EH (cell line): ENCODE results near the gene PLA2G2A.
A peak's percentile ranks its signal among the peaks of the same experiment; 100 is the strongest.
"Not testable (repeated sequence)": the region's sequence is repeated elsewhere in the genome, so short reads cannot be mapped to it uniquely, and the experiment has no call there.

ENCODE experiments used
- DNase-seq: peaks from one replicate; pipeline ENCODE4 v3.0.0-alpha.2; 2015; ENCODE audit warnings: low read depth

The PLA2G2A gene

GRCh38 chr1:19979494-19979977, at the start of gene PLA2G2A:
PLA2G2A (minus strand) TSS chr1:19979618; CDS start chr1:19978773, 845 bp downstream.
- no peak for DNase-seq

DNA sequence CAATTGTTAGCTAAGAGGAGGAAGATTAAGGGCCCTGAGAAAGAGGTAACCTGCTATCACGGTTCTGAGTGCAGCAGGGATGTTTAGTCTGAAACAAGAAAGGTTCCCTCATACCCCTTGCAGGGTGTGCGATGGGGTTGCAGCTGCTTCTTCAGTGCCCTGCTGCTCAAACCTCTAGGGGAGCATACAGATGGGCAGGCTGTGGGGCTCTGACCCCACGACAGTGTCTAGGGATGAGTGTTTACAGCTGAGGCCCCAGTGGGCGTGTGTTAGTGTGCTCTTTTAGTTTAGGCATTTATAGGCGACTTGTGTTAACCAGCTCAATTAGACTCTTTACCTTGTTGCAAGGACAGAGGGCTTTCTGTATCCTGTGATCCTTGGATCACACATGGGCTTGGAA, 49.3 kb upstream of the PLA2G2A start:
- no peak for DNase-seq

- DNase-seq: no peak
Observed at GRCh38 chr1:20028125-20028524, 48.7 kb upstream of the PLA2G2A start.

DNA sequence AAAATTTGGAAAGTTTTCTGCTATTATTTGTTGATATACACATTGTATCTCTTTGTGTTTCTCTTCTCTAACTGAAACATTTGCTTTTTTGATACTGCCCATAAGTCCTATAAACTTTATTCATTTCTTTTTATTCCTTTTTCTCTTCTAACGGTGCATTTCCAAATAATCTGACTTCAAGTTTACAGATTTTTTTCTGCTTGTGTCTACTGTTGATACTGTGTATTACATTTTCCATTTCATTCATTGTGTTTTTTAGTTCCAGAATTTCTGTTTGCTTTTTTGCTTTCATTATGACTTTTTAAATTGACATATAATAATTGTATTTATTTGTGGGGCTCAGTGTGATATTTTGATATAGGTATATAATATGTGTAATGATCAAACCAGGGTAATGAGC, 38.3 kb upstream of the PLA2G2A start:
- no peak for DNase-seq

- no peak for DNase-seq
Observed at GRCh38 chr1:20014153-20014552, 34.7 kb upstream of the PLA2G2A start.

GRCh38 chr1:20010016-20010415, 30.6 kb upstream of the PLA2G2A start:
- DNase-seq: no peak

DNA sequence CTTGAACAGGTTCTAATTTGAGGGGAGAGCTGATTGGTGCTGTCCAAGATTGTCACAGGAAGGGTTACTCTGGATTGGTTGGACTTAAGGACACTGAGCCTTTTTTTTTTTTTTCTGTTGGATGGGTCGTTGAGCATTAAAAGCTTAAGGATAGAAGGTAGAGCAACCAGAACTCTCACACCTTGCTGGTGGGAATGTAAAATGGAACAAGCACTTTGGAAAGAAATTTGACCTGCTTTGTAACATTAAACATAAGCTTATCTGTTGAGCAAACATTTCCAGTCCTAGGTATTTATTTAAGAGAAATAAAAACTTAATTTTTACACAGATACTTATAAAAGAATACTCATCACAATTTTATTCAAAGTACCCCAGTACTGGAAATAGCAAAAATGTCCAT, 29.8 kb upstream of the PLA2G2A start:
- DNase-seq: no peak

- peak; percentile 8 for DNase-seq
Observed at GRCh38 chr1:20008391-20008841, 29.0 kb upstream of the PLA2G2A start.

GRCh38 chr1:19998823-19999222, 19.4 kb upstream of the PLA2G2A start:
- peak; percentile 4 for DNase-seq

DNA sequence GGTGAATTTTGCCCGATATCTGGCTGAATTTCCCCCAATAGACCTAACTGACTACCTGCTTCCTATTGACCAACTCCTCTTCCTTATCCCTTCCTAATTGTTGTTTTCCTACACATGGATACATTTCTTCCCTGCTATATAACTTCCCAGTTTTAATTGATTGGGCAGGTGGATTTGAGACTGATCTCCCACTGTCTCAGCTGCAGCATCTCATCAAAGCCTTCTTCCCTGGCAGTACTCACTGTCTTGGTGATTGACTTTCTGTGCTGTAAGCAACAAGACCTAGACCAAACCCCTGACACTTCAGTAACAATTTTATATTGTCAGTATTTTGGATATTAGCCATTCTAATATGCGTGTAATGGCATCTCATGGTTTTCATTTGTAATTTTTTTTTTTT, 11.3 kb upstream of the PLA2G2A start:
- no peak for DNase-seq

- not testable (repeated sequence) for DNase-seq
Observed at GRCh38 chr1:19990182-19990582, 10.8 kb upstream of the PLA2G2A start.

DNA sequence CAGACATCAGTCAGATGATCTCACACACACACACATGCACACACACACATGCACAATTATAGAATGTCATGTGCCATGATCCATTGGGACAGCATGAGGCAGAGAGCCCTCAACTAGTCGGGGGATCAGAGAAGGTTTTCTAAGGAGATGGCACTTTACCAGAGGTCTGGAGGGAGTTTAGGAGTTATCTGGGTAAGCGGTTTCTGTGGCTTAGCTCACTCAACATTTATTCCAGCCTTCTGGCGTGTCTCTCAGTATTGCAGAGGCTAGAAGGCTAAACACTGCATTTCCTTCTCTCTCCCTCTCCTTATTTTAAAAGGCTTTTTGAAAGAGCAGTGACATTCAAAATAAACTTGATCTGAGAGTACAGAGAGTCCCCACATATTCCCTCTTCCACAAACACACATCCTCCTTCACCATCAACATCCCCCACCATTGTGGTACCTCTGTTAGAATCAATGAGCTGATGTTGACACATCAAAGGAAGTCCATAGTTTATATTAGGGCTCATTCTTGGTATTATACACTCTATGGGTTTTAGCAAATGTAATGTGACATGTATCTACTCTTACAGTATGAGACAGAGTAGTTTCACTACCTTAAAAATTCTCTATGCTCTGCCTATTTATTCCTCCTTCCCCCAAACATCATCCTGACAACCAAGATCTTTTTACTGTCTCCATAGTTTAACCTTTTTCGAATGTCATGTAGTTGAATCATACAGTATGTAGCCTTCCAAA, 9.0 kb upstream of the PLA2G2A start:
- DNase-seq: no peak

DNA sequence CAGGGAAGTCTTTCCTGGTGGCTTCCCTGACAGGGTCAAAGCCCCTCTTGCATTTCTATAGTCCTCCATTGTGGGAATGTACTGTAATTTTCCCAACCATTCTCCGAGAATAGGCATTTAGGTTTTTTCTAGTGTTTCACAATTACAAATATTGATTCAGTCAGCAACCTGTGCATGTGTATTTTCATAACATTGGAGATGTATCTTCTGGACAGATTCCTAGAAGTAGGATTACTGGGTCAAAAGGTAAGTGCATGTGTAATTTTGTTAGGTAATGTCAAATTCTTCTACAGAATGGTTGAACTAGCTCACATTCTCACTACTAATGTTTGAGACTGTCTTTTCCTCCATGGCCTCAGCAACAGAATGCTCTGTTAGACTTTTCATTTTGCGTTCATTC, 8.3 kb upstream of the PLA2G2A start:
- no peak for DNase-seq

DNA sequence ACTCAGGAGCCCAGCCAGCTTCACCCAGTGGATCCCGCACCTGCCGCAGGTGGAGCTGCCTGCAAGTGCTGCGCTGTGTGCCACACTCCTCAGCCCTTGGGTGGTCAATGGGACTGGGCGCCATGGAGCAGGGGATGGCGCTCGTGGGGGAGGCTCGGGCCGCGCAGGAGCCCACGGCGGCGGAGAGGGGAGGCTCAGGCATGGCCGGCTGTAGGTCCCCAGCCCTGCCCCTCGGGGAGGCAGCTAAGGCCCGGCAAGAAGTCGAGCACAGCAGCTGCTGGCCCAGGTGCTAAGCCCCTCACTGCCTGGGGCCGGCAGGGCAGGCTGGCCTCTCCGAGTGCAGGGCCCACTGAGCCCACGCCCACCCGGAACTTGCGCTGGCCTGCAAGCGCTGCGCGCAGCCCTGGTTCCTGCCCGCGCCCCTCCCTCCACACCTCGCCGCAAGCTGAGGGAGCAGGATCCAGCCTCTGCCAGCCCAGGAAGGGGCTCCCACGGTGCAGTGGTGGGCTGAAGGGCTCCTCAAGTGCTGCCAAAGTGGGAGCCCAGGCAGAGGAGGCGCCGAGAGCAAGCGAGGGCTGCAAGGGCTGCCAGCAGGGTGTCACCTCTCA, 5.1 kb upstream of the PLA2G2A start:
- DNase-seq: not testable (repeated sequence)

- no peak for DNase-seq
Observed at GRCh38 chr1:19981507-19982312, 2.3 kb upstream of the PLA2G2A start.

GRCh38 chr1:19981170-19981506, 1.7 kb upstream of the PLA2G2A start:
- DNase-seq: no peak

DNA sequence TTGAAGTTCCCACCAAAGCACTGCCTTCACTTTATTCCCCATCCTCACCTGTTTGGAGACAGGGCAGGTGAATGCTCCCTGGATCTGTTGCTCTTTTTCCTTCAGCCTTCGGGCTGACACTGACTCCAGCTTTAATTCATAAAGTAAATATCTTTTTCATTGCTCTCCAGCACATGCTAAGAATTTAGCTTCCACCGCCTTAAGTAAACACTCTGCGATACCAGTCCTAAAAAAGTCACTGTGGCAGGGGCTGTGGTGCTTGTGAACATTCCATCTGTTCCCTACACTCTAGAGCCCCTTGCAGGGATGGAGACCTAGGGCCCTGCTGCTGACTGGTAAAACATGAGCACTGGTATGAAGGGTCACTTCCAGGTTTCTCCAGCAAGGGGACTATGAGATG, 896 bp upstream of the PLA2G2A start:
- no peak for DNase-seq

DNA sequence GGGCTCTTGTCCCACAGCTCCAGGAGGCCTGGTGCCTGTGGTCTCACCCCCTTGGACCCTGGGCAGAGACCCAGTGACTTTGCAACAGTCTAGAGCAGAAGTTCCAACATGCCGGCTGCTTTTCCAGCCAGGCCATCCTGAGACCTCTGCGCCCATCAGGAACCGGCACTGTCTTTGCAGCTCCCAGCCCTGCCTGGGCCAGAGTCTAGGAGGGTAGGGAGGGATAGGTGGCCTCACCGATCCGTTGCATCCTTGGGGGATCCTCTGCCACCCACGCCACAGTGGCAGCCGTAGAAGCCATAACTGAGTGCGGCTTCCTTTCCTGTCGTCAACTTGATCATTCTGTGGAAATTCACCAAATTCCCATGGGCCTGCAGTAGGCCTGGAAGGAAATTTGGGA, 1.3 kb downstream of the PLA2G2A start:
- no peak for DNase-seq

GRCh38 chr1:19976317-19977003, 3.0 kb downstream of the PLA2G2A start:
- no peak for DNase-seq

DNA sequence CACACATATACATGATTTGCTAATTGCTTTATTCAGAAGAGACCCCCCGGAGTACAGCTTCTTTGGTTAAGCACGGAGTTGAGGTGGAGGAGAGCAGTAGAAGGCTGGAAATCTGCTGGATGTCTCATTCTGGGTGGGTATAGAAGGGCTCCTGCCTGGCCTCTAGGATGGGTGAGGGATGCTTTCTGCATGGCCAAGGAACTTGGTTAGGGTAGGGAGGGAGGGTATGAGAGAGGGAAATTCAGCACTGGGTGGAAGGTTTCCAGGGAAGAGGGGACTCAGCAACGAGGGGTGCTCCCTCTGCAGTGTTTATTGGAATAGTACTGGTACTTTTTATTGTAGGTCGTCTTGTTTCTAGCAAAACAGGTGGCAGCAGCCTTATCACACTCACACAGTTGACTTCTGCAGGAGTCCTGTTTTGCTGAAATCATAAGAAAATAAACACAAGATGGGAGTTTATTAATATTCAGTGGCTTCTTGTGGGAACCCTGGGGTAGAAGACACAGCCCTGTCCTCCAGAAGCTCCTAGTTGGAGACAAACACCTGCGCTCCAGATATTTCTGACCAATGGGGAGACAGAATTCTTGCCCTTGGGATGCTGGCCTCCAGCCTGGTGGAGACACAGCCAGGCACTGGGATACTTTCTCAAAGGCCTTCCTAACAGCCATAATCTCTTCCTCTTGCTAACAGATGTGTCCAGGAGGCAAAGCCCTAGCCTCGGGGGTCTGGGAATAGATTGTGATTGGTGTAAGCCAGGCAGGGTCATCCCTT, 3.8 kb downstream of the PLA2G2A start:
- DNase-seq: no peak

DNA sequence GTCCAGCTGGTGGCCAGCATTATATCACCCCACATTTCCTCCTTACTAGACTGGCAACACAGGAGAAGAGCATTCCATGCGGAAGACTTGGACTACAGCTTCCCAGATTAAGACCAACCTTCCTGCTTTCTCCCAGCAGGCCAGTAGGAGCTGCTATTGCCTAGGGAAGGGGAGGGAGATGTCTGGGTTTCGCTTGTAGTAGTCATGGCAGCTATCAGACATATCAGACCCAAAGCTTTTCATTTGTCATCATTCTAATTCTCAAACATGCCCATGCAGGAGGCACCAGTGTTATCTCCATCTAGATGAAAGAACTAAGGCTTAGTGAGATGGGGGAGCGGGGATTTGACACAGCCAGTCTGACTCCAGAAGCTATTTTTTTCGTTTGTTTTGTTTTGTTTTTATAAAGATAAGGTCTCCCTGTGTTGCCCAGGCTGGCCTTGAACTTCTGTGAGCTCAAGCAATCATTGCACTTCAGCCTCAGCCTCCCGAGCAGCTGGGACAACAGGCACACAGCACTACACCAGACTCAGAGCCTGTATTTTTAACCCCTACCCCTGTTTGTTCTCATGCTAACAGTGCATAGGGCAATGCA, 4.5 kb downstream of the PLA2G2A start:
- DNase-seq: peak; percentile 75
